Measurements from ENCODE around the gene DLGAP5. TPM values are rescaled to one million over a fixed set of nuclear protein-coding genes. Genes with fewer than 3 reads are reported as not detected.

DLGAP5 gene
- total RNA-seq, 3 donors from 2014 or later, result 2.4 to 3.8 (median 2.6) TPM

- no peak for ATAC-seq
- Mint-ChIP-seq H3K36me3 (ENCODE audit: insufficient read depth) (no peaks in the 10 kb centered on the region), H3K4me3 (no peak overlapping the region)
Observed at GRCh38 chr14:55152052-55152753, 39.2 kb downstream of the DLGAP5 start.

GRCh38 chr14:55151601-55152000 is 39.8 kb downstream of the DLGAP5 start:
- H3K27me3 Mint-ChIP-seq (ENCODE audit: low read depth), result no peaks in the 10 kb centered on the region
- H3K4me1 Mint-ChIP-seq (ENCODE audit: low read depth), result peaks cover under 1% of the 10 kb centered on the region
- H3K4me3 Mint-ChIP-seq, result no peak overlapping the region
- H3K9me3 Mint-ChIP-seq, result no peaks in the 10 kb centered on the region
- ATAC-seq (no peak), DNase-seq (no peak)
- no peaks in the 10 kb centered on the region for H3K36me3 Mint-ChIP-seq (ENCODE audit: insufficient read depth)

More at GRCh38 chr14:55152052-55152753, 39.2 kb downstream of the DLGAP5 start:
- no peaks in the 10 kb centered on the region for H3K9me3 Mint-ChIP-seq
- peaks cover 6% of the 10 kb centered on the region for H3K4me1 Mint-ChIP-seq (ENCODE audit: low read depth)
- DNase-seq, result no peak
- no peaks in the 10 kb centered on the region for H3K27me3 Mint-ChIP-seq (ENCODE audit: low read depth)

GRCh38 chr14:55146425-55146824 is 45.0 kb downstream of the DLGAP5 start:
- H3K9me3 Mint-ChIP-seq, result no peaks in the 10 kb centered on the region
- no peaks in the 10 kb centered on the region for H3K27me3 Mint-ChIP-seq (ENCODE audit: low read depth)
- no peaks in the 10 kb centered on the region for H3K36me3 Mint-ChIP-seq (ENCODE audit: insufficient read depth)
- no peaks in the 10 kb centered on the region for H3K4me1 Mint-ChIP-seq (ENCODE audit: low read depth)
- H3K4me3 Mint-ChIP-seq, result no peak overlapping the region
- no peak for DNase-seq
- ATAC-seq, result no peak

- Mint-ChIP-seq H3K4me1 (ENCODE audit: low read depth) (no peaks in the 10 kb centered on the region), H3K36me3 (ENCODE audit: insufficient read depth) (peaks cover 5% of the 10 kb centered on the region), H3K9me3 (no peaks in the 10 kb centered on the region), H3K4me3 (no peak overlapping the region), H3K27me3 (ENCODE audit: low read depth) (no peaks in the 10 kb centered on the region)
- ATAC-seq (no peak), DNase-seq (no peak)
Observed at GRCh38 chr14:55142466-55142865, 48.9 kb downstream of the DLGAP5 start.

- Mint-ChIP-seq H3K27me3 (ENCODE audit: low read depth) (no peaks in the 10 kb centered on the region), H3K4me3 (no peak overlapping the region), H3K36me3 (ENCODE audit: insufficient read depth) (peaks cover 5% of the 10 kb centered on the region), H3K4me1 (ENCODE audit: low read depth) (no peaks in the 10 kb centered on the region), H3K9me3 (no peaks in the 10 kb centered on the region)
- ATAC-seq (no peak), DNase-seq (no peak)
Observed at GRCh38 chr14:55141825-55142224, 49.6 kb downstream of the DLGAP5 start.

- H3K4me3 Mint-ChIP-seq, result no peak overlapping the region
- no peaks in the 10 kb centered on the region for H3K4me1 Mint-ChIP-seq (ENCODE audit: low read depth)
- DNase-seq, result no peak
- ATAC-seq, result no peak
- H3K36me3 Mint-ChIP-seq (ENCODE audit: insufficient read depth), result peaks cover 5% of the 10 kb centered on the region
- no peaks in the 10 kb centered on the region for H3K9me3 Mint-ChIP-seq
- no peaks in the 10 kb centered on the region for H3K27me3 Mint-ChIP-seq (ENCODE audit: low read depth)
Observed at GRCh38 chr14:55139696-55140509, 51.5 kb downstream of the DLGAP5 start.

- DNase-seq (no peak), ATAC-seq (no peak)
- Mint-ChIP-seq H3K4me1 (ENCODE audit: low read depth) (no peaks in the 10 kb centered on the region), H3K4me3 (no peak overlapping the region), H3K27me3 (ENCODE audit: low read depth) (no peaks in the 10 kb centered on the region), H3K9me3 (no peaks in the 10 kb centered on the region), H3K36me3 (ENCODE audit: insufficient read depth) (peaks cover 5% of the 10 kb centered on the region)
Observed at GRCh38 chr14:55139141-55139540, 52.2 kb downstream of the DLGAP5 start.

- Mint-ChIP-seq H3K27me3 (ENCODE audit: low read depth) (no peaks in the 10 kb centered on the region), H3K9me3 (no peaks in the 10 kb centered on the region)
Observed at GRCh38 chr14:55138091-55138490, 53.3 kb downstream of the DLGAP5 start.

GRCh38 chr14:55136885-55137786 is 54.2 kb downstream of the DLGAP5 start:
- ATAC-seq, result no peak
- Mint-ChIP-seq H3K4me3 (no peak overlapping the region), H3K36me3 (ENCODE audit: insufficient read depth) (peaks cover 5% of the 10 kb centered on the region), H3K4me1 (ENCODE audit: low read depth) (no peaks in the 10 kb centered on the region), H3K9me3 (no peaks in the 10 kb centered on the region), H3K27me3 (ENCODE audit: low read depth) (no peaks in the 10 kb centered on the region)
- no peak for DNase-seq

More at GRCh38 chr14:55138091-55138490, 53.3 kb downstream of the DLGAP5 start:
- Mint-ChIP-seq H3K36me3 (ENCODE audit: insufficient read depth) (peaks cover 5% of the 10 kb centered on the region), H3K4me3 (no peak overlapping the region), H3K4me1 (ENCODE audit: low read depth) (no peaks in the 10 kb centered on the region)
- no peak for DNase-seq
- no peak for ATAC-seq

GRCh38 chr14:55136241-55136640 is 55.1 kb downstream of the DLGAP5 start:
- no peak for ATAC-seq
- peaks cover 3% of the 10 kb centered on the region for H3K27me3 Mint-ChIP-seq (ENCODE audit: low read depth)
- no peak for DNase-seq
- no peaks in the 10 kb centered on the region for H3K9me3 Mint-ChIP-seq
- peaks cover 7% of the 10 kb centered on the region for H3K4me1 Mint-ChIP-seq (ENCODE audit: low read depth)
- peaks cover 5% of the 10 kb centered on the region for H3K36me3 Mint-ChIP-seq (ENCODE audit: insufficient read depth)
- H3K4me3 Mint-ChIP-seq, result no peak overlapping the region

- peaks cover 10% of the 10 kb centered on the region for H3K27me3 Mint-ChIP-seq (ENCODE audit: low read depth)
- H3K4me1 Mint-ChIP-seq (ENCODE audit: low read depth), result peaks cover 12% of the 10 kb centered on the region
- no peaks in the 10 kb centered on the region for H3K36me3 Mint-ChIP-seq (ENCODE audit: insufficient read depth)
- no peak for ATAC-seq
- no peak for DNase-seq
- no peak overlapping the region for H3K4me3 Mint-ChIP-seq
- H3K9me3 Mint-ChIP-seq, result no peaks in the 10 kb centered on the region
Observed at GRCh38 chr14:55133416-55133815, 58.0 kb downstream of the DLGAP5 start.

GRCh38 chr14:55131370-55132137 is 59.8 kb downstream of the DLGAP5 start:
- Mint-ChIP-seq H3K9me3 (no peaks in the 10 kb centered on the region), H3K36me3 (ENCODE audit: insufficient read depth) (no peaks in the 10 kb centered on the region), H3K27me3 (ENCODE audit: low read depth) (peaks cover 10% of the 10 kb centered on the region), H3K4me3 (peak overlapping the region; percentile 23), H3K4me1 (ENCODE audit: low read depth) (peaks cover 12% of the 10 kb centered on the region)
- ATAC-seq (no peak), DNase-seq (no peak)

GRCh38 chr14:55130196-55130550 is 61.2 kb downstream of the DLGAP5 start:
- H3K36me3 Mint-ChIP-seq (ENCODE audit: insufficient read depth), result no peaks in the 10 kb centered on the region
- peaks cover 10% of the 10 kb centered on the region for H3K27me3 Mint-ChIP-seq (ENCODE audit: low read depth)

More at GRCh38 chr14:55130196-55130550, 61.2 kb downstream of the DLGAP5 start:
- no peak for ATAC-seq
- Mint-ChIP-seq H3K4me1 (ENCODE audit: low read depth) (peaks cover 20% of the 10 kb centered on the region), H3K4me3 (peak overlapping the region; percentile 76), H3K9me3 (no peaks in the 10 kb centered on the region)
- no peak for DNase-seq

Data from activated T-cell treated with anti-CD3 and anti-CD28 coated beads, Interleukin-2, amount 50 U/mL, for 4 hours (primary cell).